Right lobe of liver (tissue), 4 donors: ENCODE measurements around the gene MEMO1.

ENCODE experiments used
- CTCF ChIP-seq, 4 donors: fragments of 200-600 bp in 3 of 4; fragments of 450-650 bp in 1 of 4; IDR thresholded peaks; one replicate each; pipeline versions ENCODE4 v1.5.1 to v1.8.0; 2016 to 2022; ENCODE audit warnings: antibody characterized with exemption in 4 of 4, mild to moderate bottlenecking in 2 of 4
- POLR2A ChIP-seq: fragments of 450-650 bp; IDR thresholded peaks from one replicate; pipeline ENCODE4 v1.6.1; 2017; ENCODE audit warnings: antibody characterized with exemption, mild to moderate bottlenecking
- donor health status: DM: no; HTN: no; CAD: no.
- donor health status: DM: no; HTN: no; CAD: no.
- donor health status: DM: no; HTN: yes; CAD: no.

GRCh38 chr2:31979018-31979417 lies 31.8 kb downstream of the MEMO1 start:
- no peak for TF ChIP-seq CTCF (IDR thresholded peaks at IDR 0.05)
- no peak for TF ChIP-seq POLR2A
